ENCODE data around the gene RYR1. TPM values are rescaled to one million over a fixed set of nuclear protein-coding genes. Genes with fewer than 3 reads are reported as not detected.

The RYR1 gene
- total and polyA plus RNA-seq, 2 of the 8 experiments (the other 6 are each of a cell fraction or from before 2014, with no cell fraction given): 5.8 to 11.8 TPM

DNA sequence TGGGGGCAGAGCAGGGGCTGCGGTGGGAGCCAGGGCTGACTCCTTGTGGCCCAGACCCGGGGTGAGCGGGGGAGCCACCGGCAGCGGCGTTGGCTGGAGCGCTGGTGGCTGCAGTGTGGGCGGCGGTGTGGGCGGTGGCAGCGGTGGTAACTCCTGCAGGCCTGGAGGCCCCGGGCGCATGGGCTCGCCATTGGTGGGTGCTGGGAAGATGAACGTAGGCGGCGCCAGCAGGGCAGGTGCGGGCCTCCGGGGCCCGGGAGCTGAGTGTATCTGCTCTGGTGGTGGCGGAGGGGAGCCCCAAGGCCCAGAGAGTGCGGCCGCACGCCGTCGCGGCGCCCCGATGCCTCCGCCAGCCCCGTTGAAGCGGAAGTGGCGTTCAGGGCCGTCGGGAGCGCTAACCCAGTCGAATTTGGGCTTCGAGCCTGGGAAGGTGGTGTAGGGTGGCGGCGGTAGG is 47.7 kb upstream of the RYR1 start:
- peak overlapping the region; percentile 82 to 92 for H3K4me2 ChIP-seq (ENCODE audit: insufficient read depth in 1 of 2, low read depth in 2 of 2, low read length in 2 of 2)
- no peak for TF ChIP-seq SUZ12 (IDR thresholded peaks at IDR 0.05; ENCODE audit: low read length)
- no peak for TF ChIP-seq TBP (IDR thresholded peaks at IDR 0.05; ENCODE audit: low read depth, low read length)
- TF ChIP-seq, protein P1, sequence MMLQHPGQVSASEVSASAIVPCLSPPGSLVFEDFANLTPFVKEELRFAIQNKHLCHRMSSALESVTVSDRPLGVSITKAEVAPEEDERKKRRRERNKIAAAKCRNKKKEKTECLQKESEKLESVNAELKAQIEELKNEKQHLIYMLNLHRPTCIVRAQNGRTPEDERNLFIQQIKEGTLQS (IDR thresholded peaks at IDR 0.05; ENCODE audit: insufficient read depth, low read depth, low read length): no peak
- no peak for TF ChIP-seq SP4 (IDR thresholded peaks at IDR 0.05; ENCODE audit: low read length)
- TF ChIP-seq BRCA1 (IDR thresholded peaks at IDR 0.05; ENCODE audit: low read depth, low read length): no peak
- no peak for TF ChIP-seq TAF7 (optimal IDR thresholded peaks at IDR 0.05; ENCODE audit: borderline replicate concordance, low read depth, low read length)

More for the DNA sequence above, 47.7 kb upstream of the RYR1 start:
- Histone ChIP-seq H3K23ac (ENCODE audit: insufficient read length) (no peak overlapping the region), H2BK15ac (ENCODE audit: low read length) (no peak overlapping the region), H2BK5ac (ENCODE audit: low read depth, low read length) (no peak overlapping the region), H3K14ac (ENCODE audit: insufficient read length) (no peak overlapping the region), H2AK5ac (ENCODE audit: low read depth, low read length) (no peak overlapping the region), H3K27ac (ENCODE audit: low read depth, low read length) (no peak overlapping the region), H4K5ac (ENCODE audit: insufficient read length, low read depth, low read length) (no peak overlapping the region), H4K20me1 (replicated peaks in 1 of 2; ENCODE audit: control insufficient read depth in 1 of 2, insufficient read depth in 2 of 2, low read length in 2 of 2) (peaks cover 0 to 19% of the 10 kb centered on the region in 2 experiments), H2BK120ac (replicated peaks; ENCODE audit: low read depth, low read length) (no peak overlapping the region), H3K79me2 (ENCODE audit: control insufficient read depth in 1 of 2, insufficient read depth in 2 of 2, low read length in 2 of 2) (peaks cover 0 to 5% of the 10 kb centered on the region in 2 experiments; a peak in 2 of 4 replicates), H3K56ac (replicated peaks; ENCODE audit: insufficient read length, low read depth, low read length) (no peak overlapping the region), H3K79me1 (ENCODE audit: low read depth, low read length) (peaks cover 4% of the 10 kb centered on the region; the same call in 1 of the 2 replicates), H3K27me3 (replicated peaks in 1 of 4; ENCODE audit: control insufficient read depth in 3 of 4, extremely low read depth in 1 of 4, insufficient read depth in 3 of 4, low read length in 3 of 4) (no peaks in the 10 kb centered on the region), H4K91ac (replicated peaks; ENCODE audit: insufficient read length, low read length) (no peak overlapping the region), H3K4ac (replicated peaks; ENCODE audit: insufficient read length, low read depth, low read length) (no peak overlapping the region), H3K9me3 (ENCODE audit: insufficient read depth in 2 of 2, low read depth in 1 of 2, low read length in 1 of 2) (no peaks in the 10 kb centered on the region), H3K4me3 (ENCODE audit: extremely low read depth in 1 of 4, insufficient read depth in 2 of 4, low read depth in 3 of 4, low read length in 4 of 4) (peak overlapping the region in 2 of 4 experiments; percentile 7 to 95; a peak in 2 of 8 replicates), H3K4me1 (replicated peaks in 1 of 4; ENCODE audit: control insufficient read depth in 3 of 4, insufficient read depth in 4 of 4, low read length in 3 of 4) (peaks cover 3 to 20% (median 11%) of the 10 kb centered on the region in 4 experiments), H4K8ac (ENCODE audit: extremely low read depth, insufficient read depth, low read length) (peak overlapping the region; percentile 62; the same call in 1 of the 2 replicates), H2AFZ (ENCODE audit: low read length) (no peak overlapping the region), H2BK20ac (ENCODE audit: low read length) (no peak overlapping the region), H3K36me3 (ENCODE audit: control insufficient read depth in 2 of 4, insufficient read depth in 4 of 4, low read length in 3 of 4) (peaks cover 10 to 23% (median 18%) of the 10 kb centered on the region in 4 experiments; a peak in 7 of 8 replicates), H3K9ac (replicated peaks in 1 of 4; ENCODE audit: extremely low read depth in 1 of 4, low read depth in 3 of 4, low read length in 3 of 4) (no peak overlapping the region), H3K23me2 (ENCODE audit: low read depth, low read length) (peaks cover 12% of the 10 kb centered on the region), H3K18ac (ENCODE audit: extremely low read depth, low read length) (no peak overlapping the region; the same call in 1 of the 2 replicates), H2BK12ac (ENCODE audit: low read depth, low read length) (no peak overlapping the region)
- POLR2A ChIA-PET (ENCODE audit: partially characterized antibody): interaction anchor here (0.6 to 3.0 kb wide), 6 partner anchors 9 to 134 kb away, joined by 3 to 12 read pairs (median 4); no protein-coding TSS in a partner anchor
- CTCF ChIA-PET (ENCODE audit: partially characterized antibody): interaction anchor here (0.6 to 3.2 kb wide), 13 partner anchors 11 to 485 kb away, joined by 3 to 37 read pairs (median 4); partner anchors contain the start of genes FAM98C and PSMD8
- no peak for FAIRE-seq
- DNase-seq (ENCODE audit: low read depth in 1 of 2, low spot score in 2 of 2): no peak
- WGBS, 2 experiments (ENCODE audit: extremely low coverage in 1 of 2, insufficient coverage in 1 of 2, insufficient read length in 1 of 2, insufficient replicate concordance in 2 of 2, low coverage in 1 of 2, low lambda C conversion rate in 2 of 2, missing lambda C conversion rate in 1 of 2): 77% methylated on average over 32 of the region's 40 CpGs; no CpG with 5 or more reads in 1 of the 2 experiments
